Right renal pelvis (tissue), 4 donors: ENCODE measurements around the gene ABCD1. TPM values are rescaled to one million over a fixed set of nuclear protein-coding genes. Genes with fewer than 3 reads are reported as not detected.
"Not testable (repeated sequence)": the region's sequence is repeated elsewhere in the genome, so short reads cannot be mapped to it uniquely, and the experiment has no call there.

ENCODE experiments used
- DNase-seq, 4 donors: peaks; one replicate each; pipeline ENCODE4 v3.0.0-alpha.2; 2013; ENCODE audit warnings: low read depth in 4 of 4, low spot score in 3 of 4, missing footprints in 1 of 4
- polyA plus RNA-seq, 4 donors: library from polyadenylated mRNA; unstranded; fragments of 120-200 nt; gene quantifications; one replicate each; pipeline ENCODE4 v1.2.1, GENCODE V29; 2013; ENCODE audit not compliant: insufficient read length in 4 of 4

ABCD1 gene
- polyA plus RNA-seq, 4 donors: 6.3 to 8.9 (median 7.1) TPM

DNA sequence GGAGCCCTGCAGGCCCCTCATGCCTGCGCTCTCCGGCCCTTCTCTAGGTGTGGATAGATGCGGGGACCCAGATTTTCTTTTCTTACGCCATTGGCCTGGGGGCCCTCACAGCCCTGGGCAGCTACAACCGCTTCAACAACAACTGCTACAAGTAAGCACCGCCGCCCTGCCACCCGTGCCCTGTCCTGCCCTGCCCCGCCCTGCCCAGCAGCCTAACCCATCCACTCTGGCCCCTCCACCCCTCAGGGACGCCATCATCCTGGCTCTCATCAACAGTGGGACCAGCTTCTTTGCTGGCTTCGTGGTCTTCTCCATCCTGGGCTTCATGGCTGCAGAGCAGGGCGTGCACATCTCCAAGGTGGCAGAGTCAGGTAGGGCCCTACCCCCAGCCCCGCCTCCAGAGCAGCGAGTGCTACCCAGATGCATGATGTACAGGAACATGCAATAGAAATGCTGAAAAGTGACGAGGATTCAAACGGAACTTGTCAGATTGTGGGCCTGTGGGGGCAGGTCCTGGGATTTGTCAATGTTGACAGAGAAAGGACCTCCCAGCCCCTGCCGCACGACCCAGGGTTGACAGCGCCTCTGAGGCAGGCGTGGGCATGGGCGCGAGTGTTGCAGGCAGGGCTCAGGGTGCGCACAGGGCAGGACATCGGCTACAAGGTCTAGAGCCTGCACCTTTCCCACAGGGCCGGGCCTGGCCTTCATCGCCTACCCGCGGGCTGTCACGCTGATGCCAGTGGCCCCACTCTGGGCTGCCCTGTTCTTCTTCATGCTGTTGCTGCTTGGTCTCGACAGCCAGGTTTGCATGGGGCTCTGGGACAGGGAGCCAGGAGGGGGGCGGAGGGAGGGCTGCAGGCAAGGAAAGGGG lies 31.2 kb upstream of the ABCD1 start:
- DNase-seq: no peak

DNA sequence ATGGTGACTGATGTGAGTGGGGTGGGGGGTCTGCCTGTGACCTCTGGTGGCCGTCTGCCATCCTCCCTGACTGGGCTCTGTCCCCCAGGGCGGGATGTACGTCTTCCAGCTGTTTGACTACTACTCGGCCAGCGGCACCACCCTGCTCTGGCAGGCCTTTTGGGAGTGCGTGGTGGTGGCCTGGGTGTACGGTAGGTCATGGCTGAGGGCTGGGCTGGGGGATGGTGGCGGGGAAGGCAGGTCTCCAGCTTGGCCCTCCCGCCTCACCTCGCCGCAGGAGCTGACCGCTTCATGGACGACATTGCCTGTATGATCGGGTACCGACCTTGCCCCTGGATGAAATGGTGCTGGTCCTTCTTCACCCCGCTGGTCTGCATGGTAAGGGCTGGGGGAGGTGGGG lies 30.4 kb upstream of the ABCD1 start:
- not testable (repeated sequence) for DNase-seq

DNA sequence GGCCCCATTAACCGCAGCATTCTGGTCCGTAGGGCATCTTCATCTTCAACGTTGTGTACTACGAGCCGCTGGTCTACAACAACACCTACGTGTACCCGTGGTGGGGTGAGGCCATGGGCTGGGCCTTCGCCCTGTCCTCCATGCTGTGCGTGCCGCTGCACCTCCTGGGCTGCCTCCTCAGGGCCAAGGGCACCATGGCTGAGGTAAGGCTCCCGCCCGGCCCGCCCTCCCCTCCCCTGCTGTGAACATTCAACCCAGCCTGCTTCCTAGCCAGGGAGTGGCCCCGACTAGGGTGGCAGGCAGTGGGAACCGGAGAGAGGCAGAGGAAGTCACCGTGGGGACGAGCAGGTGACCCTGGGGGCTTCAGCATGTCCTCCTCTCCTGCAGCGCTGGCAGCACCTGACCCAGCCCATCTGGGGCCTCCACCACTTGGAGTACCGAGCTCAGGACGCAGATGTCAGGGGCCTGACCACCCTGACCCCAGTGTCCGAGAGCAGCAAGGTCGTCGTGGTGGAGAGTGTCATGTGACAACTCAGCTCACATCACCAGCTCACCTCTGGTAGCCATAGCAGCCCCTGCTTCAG lies 29.9 kb upstream of the ABCD1 start:
- no peak for DNase-seq

DNA sequence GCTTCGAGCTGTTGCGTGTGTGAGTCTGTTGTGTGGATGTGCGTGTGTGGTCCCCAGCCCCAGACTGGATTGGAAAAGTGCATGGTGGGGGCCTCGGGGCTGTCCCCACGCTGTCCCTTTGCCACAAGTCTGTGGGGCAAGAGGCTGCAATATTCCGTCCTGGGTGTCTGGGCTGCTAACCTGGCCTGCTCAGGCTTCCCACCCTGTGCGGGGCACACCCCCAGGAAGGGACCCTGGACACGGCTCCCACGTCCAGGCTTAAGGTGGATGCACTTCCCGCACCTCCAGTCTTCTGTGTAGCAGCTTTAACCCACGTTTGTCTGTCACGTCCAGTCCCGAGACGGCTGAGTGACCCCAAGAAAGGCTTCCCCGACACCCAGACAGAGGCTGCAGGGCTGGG lies 28.6 kb upstream of the ABCD1 start:
- no peak for DNase-seq

DNA sequence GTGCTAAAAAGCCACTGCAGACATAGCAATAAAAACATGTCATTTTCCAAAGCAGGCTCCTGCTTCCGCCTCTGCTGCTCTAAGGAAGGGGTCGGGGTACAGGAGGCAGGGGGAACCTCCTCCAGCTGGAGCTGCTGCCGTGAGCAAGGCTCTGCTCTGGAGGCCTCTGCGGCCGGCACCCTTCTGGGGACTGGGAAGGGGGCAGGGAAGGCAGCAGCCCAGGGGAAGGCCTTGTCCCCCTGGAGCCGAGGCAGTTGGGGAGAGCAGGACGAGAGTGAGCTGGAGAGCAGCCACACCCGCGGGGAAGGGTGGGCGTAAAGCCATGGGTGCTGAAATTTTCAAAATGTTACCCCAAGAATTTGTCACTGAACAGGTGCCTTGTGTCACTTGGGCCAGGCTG lies 28.1 kb upstream of the ABCD1 start:
- DNase-seq: not testable (repeated sequence)

DNA sequence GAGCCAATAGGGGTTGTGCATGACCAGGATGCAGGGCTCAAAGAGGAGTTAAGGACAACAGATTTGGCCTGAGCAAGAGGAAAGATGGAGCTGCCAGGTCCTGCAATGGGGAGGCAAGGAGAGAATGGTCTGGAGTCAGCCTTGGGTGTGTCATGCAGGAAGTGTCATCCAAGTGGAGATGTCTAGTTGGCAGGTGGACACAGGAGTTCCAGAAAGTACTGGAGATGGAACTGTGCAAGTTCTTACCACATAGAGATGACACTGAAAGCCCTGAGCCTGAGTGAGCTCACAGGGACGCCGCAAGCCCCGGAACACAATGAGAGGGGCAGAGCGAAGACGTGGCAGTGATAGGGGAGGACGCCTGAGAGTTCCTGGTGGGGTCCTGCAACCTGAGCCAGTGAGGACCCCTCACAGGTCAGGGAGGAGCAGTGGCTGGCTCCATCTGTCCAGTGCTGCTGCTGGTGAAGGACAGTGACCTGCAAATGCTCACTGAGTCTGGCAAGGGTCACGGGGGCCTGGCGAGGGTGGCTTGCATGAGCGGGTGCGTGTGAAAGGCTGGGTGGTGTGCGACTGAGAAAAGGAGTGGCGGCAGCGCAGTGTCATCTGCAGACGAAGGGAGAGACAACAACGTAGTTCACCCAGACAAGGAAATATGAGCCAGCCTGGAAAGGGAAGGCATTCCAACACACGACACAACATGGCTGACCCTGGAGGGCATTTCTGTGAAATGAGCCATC lies 27.5 kb upstream of the ABCD1 start:
- DNase-seq: not testable (repeated sequence)

DNA sequence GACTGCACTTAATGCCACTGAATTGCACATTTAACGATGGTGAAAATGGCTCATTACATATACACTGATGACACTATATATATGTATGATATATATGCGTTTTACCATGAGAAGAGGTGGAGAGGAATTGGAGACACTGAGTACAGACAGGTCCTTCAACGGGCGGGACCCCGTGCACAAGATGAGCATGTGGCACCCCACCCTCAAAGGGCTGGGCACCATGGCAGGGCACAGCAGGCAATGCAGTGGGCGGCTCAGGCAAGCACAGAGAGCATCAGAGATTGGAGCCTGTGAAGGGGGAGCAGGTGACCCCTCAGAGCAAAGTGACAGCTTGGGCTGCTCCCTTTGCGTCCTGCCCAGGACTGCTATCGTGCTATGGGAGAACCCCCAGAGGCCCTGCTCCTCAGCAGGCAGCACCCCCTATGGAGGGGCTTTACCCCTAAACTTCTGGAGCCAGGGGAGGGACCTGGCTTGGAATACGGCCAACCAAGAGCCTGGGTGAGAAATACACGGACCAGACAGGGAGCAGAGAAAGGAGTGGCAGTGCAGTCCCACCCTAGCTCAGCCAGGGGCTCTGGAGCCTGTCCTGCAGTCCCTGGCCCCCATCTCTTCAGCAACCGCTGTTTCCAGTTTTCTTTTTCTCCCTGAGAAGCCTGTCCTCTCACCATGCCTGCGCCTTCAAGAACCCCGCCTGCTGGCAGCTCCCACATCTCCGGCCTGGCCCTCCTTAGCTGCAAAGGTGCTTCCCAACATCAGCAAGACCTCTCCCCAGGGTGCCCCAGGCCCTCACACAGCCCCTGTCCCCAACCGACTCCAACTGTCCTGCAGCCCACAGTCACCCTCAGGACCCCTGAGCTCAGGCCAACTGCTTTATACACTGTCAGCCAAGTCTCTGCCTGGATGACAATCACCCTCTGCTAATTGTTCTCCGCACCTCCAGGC lies 26.5 kb upstream of the ABCD1 start:
- no peak for DNase-seq

DNA sequence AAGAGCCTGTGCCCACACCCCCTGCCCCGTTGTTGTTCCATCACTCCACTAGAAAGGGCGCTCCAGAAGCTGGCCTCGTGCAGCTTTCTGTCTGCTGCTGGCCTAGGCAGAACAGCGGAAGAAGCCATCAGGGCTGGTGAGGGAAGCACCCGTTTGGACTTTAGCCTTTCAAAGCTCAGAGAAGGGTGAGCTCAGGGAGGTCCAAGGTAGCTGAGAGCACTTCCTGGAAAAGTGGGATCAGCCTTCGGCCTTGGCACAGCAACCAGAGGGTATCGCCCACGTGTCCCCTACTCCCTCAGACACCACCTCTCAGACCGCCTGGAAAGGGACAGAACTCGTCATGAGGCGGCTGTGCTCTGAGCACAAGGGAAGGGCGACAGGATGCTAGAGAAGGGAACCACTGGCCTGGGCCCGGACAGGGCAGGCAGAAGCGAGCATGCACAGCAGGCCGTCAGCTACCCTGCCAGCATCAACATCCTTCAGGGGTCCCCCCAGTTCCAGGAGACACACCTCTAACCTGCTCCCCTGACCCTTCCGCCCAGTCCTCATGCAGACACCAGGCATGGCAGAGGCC lies 25.4 kb upstream of the ABCD1 start:
- DNase-seq: not testable (repeated sequence)

DNA sequence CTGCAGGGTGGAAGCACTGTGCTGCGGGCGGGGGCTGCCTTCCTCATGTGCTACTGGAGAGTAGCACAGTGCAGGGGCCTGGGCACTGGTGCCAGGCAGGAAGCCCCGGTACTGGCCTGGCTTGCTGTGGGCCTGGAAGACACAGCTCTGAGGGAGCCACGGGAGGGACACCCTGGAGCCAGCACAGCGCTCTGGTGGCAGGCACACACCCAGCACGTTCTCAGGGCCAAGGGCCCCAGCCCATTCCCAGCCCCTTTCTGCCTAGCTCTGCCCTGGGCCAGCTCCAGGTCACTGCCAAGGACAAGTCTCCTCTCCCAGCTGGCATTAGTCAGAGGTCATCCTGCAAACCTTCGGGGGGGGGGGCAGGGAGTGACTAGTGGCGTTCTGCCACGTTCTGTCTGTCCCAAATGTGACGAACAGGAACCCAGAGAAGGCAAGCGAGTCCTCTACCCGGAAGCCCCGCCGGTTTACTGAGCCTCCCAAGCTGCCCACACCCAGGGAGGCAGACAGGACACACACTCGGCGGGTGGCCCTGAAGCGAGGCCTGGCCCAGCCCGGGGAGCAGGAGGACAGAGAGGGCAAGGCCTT lies 24.8 kb upstream of the ABCD1 start:
- not testable (repeated sequence) for DNase-seq

DNA sequence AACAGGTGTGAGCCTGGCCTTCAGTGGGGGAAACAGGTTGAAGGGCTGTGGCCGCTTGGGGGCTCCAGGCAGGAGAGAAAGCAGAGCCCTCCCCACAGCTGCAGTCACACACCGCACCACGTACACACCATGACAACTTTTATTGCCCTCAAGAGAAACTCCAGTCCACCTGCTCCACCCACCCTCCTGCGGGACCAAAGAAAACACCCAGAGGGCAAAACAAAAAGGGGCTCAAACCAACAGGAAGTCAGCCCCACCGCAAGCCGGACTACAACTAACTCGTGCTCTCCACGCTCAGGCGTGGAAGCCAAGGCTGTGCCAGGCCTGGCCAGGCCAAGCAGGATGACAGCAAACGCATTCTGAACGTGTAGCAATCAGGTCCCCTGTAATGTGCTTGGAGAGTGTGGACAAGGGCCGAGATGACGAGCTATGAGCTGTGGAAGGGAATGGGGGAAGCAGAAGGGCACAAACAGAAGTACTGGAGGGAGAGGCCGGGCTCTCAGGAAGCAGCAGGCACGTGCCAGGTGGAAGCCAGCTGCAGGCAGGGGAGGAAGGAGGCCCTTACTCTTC lies 24.2 kb upstream of the ABCD1 start:
- DNase-seq: no peak

DNA sequence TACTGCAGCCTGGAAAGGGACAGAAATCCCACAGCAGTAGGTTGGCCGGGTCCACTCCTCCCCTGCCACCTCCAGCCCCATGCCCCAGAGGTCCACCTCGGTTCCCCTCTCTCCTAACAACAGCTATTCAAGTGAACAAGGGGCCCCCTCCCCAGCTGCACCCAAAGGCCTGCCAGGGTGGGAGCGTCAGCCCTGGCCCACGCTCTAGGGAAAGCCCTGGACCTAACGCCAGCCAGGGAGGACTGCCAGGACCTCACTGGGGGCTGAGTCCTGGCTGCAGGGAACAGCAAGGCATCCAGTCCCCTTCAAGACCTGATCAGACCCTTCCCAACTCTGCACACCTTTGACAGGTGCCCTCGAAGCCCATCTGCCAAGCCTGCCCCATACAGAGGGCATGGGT lies 23.7 kb upstream of the ABCD1 start:
- DNase-seq: no peak

DNA sequence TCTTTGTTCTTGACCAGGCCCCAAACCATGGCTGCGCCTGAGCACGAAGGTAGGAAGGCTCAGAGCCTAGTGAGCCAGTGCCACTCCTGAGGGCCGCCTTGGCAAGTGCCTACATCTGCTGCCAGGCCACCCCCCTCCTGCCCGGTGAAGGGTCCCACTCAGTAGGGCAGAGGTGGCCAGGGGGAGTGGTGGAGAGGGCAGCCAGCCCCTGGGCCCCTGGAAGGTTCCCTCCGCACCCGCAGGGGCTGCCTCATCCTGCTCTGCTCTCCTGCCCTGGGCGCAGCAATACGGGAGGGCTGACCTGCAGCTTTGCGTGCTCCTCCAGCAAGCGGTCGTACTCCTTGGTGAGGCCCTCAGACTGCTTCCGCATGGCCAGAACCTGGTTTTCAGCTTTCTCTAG lies 22.9 kb upstream of the ABCD1 start:
- DNase-seq: no peak

DNA sequence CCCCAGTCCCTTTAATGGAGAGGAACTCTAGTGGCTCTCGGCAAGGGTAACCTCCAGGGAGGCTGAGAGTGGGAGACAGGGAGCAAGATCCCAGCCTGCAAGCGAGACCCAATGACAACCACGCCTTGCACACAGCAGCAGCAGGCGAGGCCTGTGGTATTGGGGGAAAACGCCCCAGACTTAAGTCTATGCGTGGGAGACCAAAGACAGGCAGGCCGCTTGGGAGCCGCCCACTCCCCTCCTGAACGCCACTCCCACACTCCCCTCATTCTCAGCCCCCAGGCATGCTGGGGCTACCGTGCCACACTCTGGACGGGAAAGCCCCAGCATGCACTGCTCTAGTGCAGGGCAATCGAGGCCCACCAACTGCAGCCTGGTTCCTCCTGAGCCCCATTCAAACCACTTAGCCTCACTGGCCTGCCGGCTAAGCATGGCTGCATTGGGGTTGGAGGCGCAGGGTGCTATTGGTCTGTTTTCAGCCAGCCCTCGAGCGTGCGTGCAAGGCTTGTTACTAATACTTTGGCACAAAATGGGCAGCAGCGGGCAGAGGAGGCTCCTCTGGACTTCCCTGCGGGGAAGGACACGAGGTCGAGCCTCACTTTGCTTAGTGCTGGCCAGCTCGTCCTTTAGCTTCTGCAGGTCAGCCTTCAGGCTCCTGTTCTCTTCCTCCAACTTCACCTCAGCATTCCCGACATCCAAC lies 22.2 kb upstream of the ABCD1 start:
- no peak for DNase-seq

DNA sequence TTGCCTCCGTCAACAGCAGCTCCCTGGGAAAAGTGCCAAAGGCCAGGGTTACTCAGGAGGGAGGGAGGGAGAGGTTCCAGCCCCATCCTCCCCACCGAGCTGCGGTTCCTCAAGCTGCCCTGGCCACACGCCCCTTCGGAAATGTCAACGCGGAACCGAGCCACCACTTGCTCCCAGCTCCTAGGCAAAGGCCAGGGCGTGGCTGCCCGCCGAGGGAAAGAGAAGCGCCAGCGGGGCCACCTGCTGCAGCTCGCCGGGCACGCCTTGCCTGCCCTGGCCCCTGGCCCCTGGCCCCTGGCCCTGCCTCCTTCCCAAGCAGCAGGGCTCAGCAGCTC lies 21.7 kb upstream of the ABCD1 start:
- no peak for DNase-seq

DNA sequence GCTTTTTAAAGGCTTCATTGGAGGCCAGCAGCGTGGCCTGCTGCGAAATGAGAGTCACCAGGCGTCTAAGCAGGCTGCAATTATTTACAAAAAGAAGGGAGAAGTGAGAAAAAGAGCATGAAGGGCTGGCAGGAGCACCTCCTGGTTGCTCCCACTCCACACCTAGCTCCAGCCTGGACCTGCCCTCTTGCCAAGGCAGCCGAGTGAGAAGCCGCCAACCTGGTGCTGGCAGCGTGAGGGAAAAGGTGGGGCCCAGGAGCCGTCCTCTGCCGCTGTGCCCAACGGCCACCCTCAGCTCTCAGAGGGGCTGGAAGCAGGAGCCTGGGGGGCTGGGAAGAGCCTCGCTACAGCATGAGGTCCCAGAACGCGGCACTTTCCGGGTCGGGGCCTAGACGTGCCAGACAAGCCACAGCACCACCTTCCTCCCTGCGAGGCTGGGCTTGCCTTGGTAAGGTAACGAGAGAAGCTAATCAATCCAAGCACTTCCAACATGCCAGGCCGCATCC lies 20.6 kb upstream of the ABCD1 start:
- DNase-seq: no peak

DNA sequence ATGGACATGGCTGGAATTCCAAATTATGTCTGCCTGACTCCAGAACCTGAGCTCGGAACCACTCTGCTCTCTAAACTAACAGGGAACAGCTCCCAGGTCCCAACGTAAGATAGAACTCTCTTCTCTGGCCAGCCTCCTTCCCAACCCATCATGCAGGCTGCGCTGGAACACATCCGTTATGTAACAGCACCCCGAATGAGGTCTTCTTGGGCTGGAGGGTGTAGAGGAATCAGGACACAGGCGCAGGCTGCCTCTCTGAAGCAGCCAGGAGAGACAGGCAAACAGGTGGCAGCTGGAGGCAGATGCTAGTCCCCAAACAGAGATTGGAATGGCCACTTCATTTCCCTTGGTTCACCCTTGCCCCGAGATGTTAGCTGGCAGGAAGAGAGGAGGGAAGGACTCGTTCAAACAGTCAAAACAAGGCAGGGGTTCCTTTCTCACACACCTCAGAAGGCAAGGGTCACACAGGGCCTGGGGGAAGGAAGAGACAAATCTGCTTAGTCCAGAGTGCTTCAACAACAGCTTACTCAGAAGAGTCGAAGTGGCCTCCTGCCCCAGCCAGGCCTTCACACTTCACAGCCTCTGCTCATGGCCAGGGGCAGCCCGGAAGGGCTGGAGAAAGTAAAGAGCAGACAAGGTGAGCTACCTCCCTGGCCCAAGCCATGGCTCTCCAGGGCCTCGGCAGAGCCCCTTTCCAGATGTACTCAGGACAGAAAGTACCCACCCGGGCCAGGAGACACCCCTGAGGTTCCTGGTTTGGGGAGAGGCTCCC lies 19.8 kb upstream of the ABCD1 start:
- not testable (repeated sequence) for DNase-seq

DNA sequence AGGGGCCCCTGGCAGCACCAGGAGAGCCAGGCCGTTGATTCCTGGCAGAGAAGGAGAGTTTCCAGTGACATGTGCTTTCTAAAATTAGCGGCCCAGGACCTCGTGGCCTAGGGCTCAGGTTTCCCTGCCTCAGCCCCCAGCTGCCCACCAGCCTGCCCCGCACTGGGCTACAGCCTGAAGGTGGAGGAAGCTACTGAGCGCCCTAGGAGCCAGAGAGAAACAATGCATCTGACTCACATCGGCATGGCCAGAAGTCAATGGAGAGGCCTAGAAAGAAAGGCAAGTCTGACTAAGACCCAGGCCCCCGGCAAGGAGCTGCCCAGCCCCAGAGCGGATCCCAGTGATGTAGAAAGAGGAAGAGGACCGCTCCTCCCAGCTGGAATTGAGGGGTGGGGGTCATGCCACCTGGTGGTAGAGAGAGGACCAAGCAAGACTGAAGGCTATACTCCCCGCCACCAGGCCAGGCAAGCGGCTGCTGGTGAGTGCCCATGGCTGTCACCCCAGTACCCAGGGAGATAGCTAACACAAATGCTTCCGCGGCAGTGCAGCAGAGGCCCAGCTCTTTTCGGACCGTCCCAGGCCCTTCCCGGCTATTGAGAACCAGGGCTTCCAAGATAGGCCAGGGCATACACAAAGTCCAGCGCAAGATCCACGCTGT lies 19.1 kb upstream of the ABCD1 start:
- DNase-seq: not testable (repeated sequence)
